HG03139 (cell line): Measurements from ENCODE around the gene EP400.

Experiments
- ATAC-seq: cut with Tn5 transposase; IDR thresholded peaks from one replicate; pipeline ENCODE4 v1.9.1; 2021; ENCODE audit not compliant: unreplicated experiment

The EP400 gene

DNA sequence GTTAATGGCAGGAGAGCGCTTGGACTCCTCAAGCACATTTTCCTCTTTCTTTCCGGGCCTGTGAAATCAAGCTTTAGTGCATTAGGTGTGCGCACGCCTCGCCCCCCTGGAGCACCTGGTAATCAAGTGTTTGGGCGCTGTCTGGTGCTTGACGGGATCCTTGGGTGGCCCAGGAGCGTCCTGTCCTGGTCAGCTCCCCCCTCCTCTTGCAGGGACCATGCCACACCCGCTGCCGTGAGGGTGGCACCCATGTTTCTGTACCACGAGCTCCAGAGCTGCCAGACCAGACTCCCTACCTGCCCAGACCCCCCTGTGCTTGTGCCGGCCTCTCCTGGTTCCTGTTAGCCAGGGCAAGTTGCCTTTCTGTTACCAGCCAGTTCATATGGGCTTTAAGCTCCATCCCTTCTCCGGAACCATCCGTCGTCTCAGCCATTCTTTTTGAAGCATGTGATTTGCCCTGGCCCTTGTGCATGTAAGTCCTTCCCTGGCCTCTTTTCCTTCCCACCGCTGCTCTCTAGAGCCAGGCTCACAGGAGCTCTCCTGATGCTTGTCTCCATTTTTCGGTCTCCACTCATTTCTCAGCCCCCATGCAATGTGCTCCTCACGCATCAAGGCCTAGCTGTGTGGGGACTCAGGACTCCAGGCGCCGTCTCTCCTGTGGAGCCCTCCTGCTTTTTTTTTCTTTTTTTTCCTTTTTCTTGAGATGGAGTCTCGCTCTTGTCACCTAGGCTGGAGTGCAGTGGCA is 66.1 kb downstream of the EP400 start:
- ATAC-seq: no peak

DNA sequence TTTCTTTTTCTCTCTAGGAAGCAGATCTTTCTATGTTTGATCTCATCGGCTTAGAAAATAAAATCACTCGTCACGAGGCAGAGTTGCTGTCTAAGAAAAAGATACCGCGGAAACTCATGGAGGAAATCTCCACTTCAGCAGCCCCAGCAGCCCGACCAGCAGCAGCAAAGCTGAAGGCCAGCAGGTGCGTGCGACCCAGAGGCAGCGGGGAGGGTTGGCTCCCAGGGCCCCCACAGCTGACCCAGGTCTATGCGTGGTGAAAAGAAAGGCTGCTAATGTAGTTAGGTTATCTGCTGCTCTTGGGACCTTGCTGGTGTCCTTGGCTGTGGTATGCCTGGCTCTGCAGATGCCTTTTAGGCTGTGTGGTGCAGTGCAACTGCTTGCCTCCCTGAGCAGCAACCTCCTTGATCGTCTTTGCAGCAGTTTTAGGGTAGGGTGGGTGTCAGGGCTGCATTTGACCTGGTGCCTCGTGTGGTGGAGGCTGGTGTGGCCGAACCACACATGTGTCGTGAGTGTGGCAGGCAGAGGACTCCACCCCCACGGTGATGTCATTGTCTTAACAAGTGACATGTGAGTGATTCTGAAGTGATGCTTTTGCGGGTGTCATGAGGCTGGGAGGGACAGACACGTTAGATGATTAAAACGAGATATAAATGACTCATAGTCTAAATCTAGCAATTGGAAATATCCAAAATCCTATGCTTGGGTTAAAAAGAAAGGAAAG is 68.6 kb downstream of the EP400 start:
- ATAC-seq: no peak

DNA sequence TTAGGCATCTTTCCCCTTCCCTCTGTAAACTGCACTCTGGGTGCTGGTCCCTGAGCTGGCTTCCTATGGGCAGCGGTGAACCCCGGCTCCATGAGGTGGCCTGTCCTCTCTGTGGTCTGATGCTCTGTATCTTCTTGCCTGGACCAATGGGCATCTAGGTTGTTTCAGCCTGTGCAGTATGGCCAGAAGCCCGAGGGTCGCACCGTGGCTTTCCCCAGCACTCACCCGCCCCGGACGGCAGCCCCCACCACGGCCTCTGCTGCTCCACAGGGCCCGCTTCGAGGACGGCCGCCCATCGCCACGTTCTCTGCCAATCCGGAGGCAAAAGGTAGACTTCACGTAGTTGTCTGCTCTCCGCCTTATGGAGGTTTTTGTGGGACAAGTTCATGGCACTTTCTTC is 70.1 kb downstream of the EP400 start:
- ATAC-seq: no peak

DNA sequence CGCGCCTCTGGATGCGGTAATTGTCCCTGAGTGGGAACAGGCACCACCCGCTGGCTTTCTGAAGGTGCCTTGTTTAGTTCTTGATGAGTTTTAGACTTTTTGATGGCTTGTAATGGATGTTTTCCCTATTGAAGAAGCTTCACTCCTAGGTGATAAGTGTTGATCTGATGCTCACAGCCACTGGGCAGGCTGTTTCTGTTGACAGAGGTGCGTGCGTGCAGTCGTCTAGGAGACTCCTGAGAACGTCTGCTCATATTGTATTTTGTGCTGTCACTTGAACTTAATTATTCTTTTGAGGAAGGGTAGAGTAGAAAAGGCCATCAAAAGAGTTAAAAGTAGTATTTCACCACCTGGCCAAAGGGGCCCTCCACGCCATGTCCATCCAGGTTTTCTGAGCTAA is 70.5 kb downstream of the EP400 start:
- no peak for ATAC-seq

DNA sequence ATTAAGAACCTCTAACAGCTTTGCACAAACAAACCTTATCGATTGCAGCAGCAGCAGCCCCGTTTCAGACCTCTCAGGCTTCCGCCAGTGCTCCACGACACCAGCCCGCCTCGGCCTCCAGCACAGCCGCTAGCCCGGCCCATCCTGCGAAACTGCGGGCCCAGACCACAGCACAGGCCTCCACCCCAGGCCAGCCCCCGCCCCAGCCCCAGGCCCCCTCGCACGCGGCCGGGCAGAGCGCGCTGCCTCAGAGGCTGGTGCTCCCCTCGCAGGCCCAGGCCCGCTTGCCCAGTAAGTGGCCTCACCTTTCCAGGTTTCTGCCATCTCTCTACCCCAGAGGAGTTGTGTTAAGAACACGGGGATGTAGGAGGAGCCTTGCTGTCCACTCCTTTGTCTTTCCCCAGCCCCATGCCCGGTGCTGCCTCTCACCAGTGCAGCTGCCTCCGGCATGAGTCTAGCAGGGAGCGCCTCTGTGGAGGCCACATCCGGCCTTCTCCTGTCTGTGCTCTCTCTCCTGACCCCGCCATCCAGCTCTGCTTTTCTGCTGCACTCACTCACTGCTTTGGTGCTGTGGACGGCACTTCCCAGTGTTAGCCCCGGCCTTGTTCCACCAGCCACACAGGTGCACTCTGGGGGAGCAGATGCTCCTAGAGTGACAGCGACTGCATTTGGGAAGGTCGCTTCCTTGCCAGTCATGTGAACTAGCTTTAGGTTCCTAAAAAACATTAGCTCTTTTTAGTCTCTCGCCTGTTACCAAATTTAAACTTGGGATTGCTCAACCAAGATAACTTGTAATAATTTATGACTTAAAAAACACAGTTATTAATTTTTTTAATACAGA is 71.5 kb downstream of the EP400 start:
- ATAC-seq: no peak

DNA sequence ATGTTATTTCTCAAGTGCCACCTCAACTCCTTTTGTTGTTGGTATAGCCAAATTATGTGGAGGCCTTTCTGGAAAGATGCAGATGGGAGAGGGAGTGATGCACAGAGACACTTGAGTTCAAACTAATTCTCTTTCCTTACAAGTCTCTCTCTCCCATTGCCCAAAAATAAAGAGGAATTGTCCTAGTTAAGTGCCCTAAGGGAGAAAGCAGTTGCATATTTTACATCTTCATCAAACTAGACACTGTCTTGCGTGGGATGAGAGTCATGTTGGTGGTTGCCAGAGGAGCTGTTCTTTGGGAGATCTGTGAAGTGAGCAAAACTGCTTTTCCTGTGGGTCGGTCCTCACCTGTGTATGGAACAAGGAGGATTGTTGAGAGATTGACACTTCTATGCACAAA is 72.2 kb downstream of the EP400 start:
- ATAC-seq: no peak

DNA sequence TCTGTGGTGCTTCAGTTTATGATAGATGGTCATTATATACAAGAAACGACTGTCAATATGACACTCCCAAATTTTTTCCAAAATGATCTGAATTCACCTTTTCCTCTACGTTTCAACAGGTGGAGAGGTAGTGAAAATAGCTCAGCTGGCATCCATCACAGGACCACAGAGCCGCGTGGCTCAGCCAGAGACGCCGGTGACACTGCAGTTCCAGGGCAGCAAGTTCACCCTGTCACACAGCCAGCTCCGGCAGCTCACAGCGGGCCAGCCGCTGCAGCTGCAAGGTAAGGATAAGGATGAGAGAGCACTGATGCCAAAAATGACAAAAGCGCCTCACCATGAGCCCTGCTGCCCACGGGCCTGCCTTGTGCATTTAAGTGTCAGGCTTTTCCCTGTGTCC is 73.9 kb downstream of the EP400 start:
- ATAC-seq: no peak

DNA sequence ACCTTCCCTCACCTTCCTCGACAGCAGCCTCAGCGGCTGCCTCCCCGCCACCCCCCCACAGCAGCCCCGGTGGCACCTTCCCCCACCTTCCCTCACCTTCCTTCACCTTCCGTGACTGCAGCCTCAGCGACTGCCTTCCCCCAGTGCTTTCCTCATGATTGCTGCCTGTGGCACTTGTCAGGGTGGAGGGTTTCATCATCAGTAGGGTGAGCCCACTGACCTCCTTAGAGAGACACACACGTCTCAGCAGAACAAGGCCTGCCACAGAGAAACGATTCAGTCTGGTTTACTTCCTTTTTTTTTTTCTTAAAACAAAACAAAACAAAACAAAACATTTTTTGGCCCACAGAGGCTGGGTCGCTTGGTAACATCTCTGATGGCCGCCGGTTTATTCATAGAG is 75.0 kb downstream of the EP400 start:
- ATAC-seq: no peak

DNA sequence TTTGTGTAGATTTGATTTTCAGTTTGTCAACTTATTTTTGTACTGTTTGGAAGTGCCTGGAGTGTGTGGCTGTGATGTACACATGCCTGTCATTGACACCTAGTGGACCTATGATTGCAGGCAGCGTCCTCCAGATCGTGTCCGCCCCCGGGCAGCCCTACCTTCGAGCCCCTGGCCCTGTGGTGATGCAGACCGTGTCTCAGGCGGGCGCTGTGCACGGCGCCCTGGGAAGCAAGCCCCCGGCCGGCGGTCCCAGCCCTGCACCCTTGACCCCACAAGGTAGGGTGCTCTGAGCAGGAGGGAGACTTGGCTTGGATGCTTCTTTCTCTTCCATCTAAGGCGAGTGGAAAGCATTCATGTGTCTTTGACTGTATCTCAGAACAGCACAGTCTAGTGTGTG is 75.8 kb downstream of the EP400 start:
- ATAC-seq: no peak

DNA sequence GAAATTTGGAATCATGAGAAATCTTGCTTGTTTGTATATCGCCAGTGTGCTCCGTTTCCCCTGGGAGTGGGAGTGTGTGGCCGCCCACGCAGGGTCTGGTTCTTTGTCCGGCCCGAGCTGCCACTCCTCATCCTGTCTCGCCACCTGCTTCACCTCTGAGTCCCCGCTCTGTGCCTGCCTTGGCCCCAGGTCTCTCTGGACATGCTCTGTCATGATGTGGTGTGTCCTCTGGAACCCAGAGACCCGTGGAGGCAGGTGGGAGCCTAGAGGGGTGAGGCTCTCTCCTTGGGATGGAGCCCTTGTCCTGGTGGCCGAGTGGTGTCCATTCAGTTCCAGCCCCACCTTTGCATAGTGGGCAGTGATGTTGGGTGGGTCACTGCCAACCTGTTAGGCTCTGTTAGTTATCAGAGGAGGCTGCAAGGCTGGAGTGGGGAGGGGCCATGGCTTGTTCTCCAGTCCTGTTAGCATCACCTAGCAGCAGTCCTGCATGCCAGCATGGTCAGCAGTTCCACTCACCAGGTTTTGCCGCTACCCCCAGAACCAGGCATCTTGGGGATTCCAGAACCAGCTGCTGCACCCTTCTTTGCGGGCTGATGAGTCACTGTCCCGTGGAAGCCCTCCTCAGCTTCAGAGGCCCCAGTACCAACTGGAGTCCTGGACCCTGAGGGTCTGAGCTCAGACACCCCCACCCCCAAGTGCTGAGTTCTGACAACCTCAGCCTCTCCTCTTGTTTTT is 76.5 kb downstream of the EP400 start:
- ATAC-seq: no peak

DNA sequence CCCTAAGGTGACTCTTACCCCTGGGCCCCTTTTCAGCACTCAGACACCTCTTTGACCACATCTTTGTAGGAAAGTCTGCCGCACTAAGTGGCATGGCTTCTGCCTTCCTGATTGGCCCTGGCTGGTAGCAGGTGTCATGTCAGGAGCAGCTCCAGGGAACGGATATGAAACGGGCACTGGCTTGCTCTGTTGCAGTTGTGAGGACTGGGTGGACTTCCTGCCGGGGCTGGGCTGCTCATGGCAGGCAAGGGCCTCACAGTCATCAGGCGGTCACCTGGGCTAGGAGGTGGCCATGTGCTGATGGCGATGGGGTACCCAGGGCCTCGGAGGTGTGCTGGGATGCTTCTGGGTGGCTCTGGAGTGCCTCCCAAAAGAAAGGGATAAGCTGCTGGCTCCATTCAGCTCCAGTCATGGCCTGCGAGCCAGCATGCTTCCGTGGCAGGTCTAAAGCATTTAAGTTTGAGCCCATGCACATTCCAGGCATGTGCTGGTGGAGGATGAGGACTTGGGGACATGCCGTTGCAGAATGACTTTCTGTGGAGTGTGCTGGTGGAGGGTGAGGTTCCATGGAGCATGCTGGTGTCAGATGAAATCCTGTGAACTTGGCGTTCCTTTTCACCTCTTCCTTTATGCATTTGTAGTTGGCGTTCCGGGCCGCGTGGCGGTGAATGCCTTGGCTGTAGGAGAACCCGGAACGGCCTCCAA is 77.2 kb downstream of the EP400 start:
- ATAC-seq: no peak

DNA sequence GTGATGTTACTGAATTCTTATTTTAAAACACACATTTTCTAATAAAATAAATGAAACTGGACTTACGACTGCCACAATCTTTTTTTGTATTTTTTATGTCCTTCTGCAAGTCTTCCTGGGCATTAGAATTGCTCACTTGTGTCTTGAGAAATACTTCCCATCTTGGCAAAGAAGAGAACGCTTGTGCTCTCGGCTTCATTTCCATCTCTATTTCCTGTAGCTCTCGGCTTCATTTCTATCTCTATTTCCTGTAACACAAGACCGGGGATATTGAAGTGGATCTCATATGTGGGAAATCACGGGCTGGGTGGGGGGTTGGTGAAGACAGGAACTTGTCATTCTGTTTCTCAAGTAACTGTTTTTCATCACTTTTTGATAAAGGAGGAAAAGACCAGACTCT is 77.9 kb downstream of the EP400 start:
- no peak for ATAC-seq

DNA sequence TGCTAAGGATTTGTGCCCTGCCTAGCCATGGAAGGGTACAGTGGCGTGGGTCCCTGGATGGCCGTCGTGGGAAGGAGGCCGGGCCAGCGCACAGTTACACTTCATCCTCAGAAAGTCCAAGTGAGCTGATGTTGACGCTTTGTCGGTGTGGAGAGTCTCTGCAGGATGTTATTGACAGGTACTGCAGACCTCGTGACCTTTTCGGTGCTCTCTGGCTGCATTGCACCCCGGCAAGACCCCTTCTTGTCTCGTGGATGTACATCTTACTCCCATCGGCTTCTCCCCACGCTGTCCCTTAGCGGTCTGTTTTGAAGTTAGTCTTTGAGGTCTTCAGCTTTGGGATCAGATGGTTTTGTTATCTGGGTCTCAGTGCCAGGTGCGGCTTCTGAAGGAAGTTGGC is 78.4 kb downstream of the EP400 start:
- no peak for ATAC-seq

DNA sequence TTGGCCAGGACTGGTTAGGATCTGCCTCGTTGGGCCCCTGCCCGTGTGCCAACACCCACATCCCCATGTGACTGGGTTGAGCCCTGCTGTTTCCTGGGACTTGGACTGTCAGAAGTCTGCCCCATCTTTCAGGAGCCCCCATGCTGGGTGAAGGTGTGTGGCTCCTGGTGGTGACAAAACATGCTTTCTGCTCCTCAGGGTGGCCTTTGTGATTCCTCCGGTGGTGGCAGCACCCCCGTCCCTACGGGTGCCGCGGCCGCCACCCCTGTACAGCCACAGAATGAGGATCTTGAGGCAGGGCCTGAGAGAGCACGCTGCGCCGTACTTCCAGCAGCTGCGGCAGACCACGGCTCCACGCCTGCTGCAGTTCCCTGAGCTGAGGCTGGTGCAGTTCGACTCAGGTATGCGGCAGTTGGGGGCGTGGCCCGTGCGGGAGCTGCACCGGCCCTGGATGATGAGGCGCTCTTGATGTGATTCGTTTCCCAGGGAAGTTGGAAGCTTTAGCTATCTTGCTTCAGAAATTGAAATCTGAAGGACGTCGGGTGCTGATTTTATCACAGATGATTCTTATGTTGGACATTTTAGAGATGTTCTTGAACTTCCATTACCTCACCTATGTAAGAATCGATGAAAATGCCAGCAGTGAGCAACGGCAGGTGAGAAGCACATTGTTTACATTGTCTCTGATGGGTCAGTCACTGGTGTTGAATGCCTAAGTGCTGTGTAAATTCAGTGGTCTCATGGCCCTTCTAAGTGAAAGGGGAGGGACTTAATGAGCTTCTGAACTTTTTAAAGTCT is 80.0 kb downstream of the EP400 start:
- ATAC-seq: no peak

DNA sequence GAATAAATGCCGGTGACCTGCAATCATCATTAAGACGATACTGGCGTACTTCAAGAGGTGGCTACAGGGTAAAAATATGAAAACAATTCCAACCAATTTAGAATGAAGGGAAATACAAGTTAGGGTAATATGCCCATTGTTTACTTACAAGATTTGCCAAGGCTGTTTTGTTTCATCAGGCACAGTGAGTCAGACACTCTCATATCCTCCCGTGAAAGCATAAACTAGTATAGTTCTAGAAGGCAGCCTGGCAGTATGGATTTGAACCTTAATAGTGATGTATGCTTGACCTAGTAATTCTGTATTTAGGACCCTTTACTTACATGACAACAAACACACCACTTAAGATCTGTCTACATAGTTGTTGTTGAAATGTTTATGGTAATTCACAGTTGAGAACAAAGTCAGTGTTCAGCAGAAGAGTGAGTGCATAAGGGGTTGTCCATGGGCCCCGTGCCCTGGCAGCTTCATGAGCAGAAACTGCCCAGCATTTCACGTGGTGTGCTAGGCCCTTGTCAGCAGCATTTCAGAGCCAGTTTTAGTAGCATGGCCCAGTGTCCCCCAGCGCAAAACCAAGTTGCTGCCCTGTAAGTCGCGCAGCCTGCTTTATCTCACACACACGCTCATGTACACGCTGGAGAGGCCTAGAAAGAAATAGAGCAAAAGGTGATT is 80.8 kb downstream of the EP400 start:
- ATAC-seq: no peak

DNA sequence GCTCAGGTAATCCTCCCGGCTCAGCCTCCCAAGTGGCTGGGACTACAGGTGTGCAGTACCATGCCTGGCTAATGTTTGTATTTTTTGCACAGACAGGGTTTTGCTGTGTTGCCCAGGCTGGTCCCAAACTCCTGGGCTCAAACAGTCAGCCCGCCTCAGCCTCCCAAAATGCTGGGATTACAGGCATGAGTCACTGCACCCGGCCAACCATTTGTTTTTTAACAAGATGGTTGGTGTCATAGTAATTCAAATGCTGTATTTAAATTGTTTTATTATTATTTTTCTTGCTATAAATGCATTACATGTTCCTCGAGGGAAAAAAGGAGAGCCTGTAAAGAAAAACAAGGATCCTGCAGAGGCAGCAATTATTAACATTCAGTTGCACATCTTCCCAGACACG is 83.9 kb downstream of the EP400 start:
- no peak for ATAC-seq

DNA sequence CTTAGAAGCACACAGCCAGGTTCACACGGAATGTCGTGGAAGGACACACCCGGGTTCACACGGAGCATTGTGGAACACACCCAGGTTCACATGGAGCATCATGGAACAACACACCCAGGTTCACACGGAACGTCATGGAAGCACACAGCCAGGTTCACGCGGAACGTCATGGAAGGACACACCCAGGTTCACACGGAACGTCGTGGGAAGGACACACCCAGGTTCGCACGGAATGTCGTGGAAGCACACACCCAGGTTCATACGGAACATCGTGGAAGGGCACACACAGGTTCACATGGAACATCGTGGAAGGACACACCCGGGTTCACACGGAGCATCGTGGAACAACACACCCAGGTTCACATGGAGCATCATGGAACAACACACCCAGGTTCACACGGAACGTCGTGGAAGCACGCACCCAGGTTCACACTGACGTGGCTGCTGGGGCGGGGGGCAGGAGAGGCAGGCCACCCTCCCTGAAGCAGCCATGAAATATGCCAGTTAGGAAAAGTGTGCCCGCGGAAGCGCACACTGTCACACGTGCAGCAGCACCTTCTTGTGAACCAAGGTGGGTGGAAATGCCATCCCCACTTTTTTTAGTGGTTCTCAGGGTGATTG is 86.4 kb downstream of the EP400 start:
- no peak for ATAC-seq

DNA sequence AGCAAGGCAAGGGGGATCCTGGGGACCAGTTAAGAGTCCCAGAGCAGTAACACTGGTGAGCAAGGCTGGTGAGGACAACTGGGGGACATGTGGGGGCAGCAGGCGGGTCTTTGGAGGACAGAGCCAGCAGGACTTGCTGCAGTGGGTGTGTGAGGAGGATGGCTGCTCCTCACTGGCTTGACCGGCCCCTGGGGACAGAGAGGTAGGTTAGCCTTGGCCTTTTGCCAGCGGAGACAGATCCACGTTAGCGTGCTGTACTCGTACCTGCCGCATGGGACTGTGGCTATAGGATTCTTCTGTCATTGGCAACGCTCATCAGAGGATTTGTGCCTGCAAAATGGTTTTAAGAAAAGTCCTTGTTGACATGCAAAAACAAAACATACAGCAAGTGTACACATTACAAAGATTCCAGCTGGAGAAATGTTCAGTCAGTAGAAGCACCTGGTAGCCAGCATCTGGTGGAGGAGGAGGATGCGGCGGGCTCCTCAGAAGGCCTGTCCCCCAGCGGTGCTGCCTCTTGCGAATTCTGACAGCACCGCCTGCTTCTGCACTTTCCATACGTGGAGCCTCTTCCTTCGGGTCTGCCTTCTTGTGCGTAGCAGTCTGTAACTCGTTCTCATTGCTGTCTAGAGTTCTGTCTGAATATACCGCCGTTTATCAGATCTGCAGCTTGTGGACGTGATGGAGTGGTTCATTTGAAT is 91.3 kb downstream of the EP400 start:
- ATAC-seq: no peak
